Activated T-helper 1 cell treated with Interleukin-2 at 50 U/mL for 16 hours (primary cell): Measurements from ENCODE around the gene PRAMEF10.
"Not testable (repeated sequence)": the region's sequence is repeated elsewhere in the genome, so short reads cannot be mapped to it uniquely, and the experiment has no call there.

Source experiments
- DNase-seq: peaks from one replicate; pipeline ENCODE4 v3.0.0-alpha.2; 2020; ENCODE audit warnings: low read depth

Gene PRAMEF10, protein sequence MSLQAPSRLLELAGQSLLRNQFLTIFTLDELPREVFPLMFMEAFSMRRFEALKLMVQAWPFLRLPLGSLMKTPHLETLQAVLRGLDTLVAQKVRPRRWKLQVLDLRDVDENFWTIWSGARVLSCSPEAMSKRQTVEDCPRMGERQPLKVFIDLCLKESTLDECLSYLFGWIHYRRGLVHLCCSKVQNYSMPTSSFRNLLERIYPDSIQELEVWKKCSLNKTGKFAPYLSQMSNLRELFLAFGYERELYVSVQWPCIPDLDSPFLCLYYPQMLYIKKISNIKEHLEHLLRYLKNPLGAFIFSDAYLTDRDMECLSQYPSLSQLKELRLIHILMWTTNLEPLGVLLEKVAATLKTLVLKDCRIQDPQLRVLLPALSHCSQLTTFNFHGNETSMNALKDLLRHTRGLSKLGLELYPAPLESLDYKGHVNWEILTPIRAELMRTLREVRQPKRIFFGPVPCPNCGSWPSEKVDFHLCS

DNA sequence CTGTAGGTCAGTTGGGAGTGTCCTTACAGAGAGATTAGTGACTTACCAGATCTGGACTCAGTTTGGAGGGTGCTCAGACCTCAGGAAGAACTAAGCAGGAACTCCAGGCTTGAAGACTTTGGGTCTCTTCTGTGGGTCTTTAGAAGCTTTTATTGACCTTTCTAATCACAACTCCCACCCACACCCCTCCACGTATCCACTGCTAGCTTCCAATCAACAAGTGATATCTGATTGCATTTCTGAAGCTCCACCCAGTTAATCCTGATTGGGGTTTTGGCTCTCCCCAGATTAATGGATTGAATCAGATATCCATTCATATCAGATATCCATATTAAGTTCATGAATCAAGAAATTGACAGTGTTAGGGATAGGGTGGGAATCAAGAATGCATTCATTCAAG, at the start of gene PRAMEF10:
Gene PRAMEF10, minus strand, starts transcription at position 101 of the 400 bp plus-strand sequence. CDS start 2,423 bp downstream, outside the sequence.
- DNase-seq: not testable (repeated sequence)

DNA sequence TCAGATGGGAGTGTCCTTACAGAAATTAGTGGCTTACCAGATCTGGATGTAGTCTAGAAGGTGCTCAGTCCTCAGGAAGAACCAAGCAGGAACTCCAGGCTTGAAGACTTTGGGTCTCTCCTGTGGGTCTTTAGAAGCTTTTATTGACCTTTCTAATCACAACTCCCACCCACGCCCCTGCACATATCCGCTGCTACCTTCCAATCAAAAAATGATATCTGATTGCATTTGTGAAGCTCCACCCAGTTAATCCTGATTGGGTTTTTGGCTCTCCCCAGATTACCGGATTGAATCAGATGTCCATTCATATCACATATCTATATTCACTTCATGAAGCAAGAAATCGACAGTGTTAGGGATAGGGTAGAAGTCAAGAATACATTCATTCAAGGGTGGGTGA, 49.4 kb upstream of the PRAMEF10 start, which contains the start of gene PRAMEF6:
Gene PRAMEF6, minus strand, starts transcription at position 101 of the 400 bp plus-strand sequence. CDS start 5,062 bp downstream, outside the sequence.
- not testable (repeated sequence) for DNase-seq

DNA sequence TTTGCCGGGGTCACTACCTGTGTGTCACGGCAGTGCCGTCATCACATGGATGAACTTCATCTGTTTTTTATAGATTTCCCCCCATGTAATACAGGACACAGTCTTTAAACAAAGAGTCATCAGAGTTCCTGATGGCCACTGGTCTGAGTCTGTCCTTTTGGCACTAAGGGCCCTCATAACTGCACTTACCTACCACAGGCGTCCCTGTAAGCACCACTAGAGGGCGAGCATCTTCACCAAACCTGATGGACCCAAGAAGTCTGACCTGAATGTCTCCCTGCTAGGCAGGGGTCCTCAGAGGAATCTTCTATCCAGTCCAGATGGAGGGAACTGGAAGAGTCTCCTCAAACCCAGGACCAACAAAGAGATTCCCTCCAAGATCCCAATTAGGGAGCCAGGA, 26.3 kb upstream of the PRAMEF10 start:
- DNase-seq: not testable (repeated sequence)

GRCh38 chr1:12921749-12922148, 23.7 kb upstream of the PRAMEF10 start:
- DNase-seq: not testable (repeated sequence)

DNA sequence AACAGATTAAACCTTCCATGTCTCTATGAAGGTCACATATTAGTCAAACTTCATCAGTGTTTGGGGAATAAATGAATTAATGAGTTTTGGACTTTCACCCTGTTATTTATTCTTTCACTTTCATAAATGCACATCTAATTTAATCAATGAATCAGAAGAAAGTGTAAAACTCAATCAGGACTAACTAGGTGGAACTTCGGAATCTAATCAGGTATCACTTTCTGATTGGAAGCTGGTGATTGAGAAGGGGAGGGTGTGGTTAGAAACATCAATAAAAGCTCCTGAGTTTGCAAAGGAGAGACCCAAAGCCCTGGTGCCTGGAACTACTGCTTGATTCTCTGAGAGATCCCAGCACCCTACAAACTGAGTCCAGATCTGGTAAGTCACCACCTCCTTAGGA, 18.2 kb upstream of the PRAMEF10 start, which contains the start of gene PRAMEF7:
Gene PRAMEF7, plus strand, starts transcription at position 301 of the 400 bp plus-strand sequence. CDS start 1,083 bp downstream, outside the sequence.
- DNase-seq: not testable (repeated sequence)

DNA sequence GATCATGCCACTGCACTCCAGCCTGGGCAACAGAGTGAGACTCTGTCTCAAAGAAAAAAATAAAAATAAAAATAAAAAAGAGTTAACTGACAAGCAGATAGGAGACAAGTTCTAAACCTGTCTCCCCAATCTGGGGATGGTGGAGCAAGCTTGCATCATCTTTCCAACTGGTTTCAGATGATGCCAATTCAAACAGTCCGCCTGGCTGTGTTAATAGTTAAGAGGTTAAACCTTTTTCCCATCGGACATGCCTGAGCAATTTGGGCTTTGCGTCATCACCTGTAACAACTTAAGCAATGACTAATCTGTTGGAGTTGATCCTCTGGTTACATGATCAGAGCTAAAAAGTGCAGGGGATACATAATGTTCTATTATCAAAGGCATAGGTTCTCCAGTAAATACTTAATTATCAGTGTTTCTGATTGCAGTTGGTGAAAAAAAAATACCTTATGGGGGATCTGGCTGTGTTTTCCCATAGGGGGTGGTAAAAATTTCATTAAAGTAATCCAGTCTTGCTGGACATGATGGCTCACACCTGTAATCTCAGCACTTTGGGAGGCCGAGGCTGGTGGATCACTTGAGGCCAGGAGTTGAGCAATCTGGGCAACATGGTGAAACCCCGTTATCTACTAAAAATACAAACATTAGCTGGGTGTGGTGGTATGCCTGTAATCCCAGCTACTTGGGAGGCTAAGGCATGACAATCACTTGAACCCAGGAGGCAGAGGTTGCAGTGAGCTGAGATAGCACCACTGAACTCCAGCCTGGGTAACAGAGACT, 5.9 kb upstream of the PRAMEF10 start:
- DNase-seq: not testable (repeated sequence)

- not testable (repeated sequence) for DNase-seq
Observed at GRCh38 chr1:12899186-12899585, 1.1 kb upstream of the PRAMEF10 start.

DNA sequence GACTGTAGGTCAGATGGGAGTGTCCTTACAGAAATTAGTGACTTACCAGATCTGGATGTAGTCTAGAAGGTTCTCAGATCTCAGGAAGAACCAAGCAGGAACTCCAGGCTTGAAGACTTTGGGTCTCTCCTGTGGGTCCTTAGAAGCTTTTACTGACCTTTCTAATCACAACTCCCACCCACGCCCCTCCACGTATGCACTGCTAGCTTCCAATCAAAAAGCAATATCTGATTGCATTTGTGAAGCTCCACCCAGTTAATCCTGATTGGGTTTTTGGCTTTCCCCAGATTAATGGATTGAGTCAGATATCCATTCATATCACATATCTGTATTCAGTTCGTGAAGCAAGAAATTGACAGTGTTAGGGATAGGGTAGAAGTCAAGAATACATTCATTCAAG, 12.0 kb downstream of the PRAMEF10 start, which contains the start of gene PRAMEF4:
Gene PRAMEF4, minus strand, starts transcription at position 101 of the 400 bp plus-strand sequence. CDS start 2,807 bp downstream, outside the sequence.
- not testable (repeated sequence) for DNase-seq

- DNase-seq: not testable (repeated sequence)
Observed at GRCh38 chr1:12878453-12878852, 19.6 kb downstream of the PRAMEF10 start.

DNA sequence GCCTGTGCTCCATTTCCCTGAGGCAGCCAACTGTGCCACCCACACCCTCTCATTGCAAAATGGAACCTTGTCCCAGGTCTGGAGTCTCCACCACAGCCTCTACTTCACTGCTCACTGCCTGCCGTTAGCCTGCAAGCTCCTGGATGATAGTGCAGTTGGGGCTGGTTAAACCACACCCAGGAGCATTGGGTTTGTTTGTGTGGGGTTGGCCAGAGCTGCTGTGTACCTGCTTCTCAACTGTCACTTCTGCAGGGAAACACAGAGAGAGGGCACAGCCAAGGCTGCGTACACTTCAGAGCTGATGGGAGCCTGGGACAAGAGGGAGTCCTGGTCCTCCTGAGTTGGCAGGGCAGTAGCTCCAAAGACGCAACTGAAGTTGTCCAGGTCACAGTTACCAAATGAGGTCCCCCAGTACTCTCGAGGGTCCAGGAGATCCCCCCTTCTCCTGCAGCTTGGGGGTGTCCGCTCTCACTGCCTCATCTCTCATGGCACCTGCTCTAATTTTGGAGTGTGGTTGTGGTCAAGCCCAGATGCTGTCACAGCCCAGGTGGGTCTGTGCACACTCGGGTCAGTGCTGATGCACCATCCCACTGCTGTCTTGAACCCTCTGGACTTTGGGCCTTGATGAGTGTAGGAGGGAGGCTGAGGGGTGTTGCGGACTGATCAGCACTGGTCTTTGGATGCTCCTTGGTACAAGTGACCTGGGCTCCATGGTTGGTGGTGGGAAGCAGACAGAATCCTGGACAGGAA, 34.8 kb downstream of the PRAMEF10 start:
- DNase-seq: not testable (repeated sequence)

- not testable (repeated sequence) for DNase-seq
Observed at GRCh38 chr1:12856786-12857185, 41.3 kb downstream of the PRAMEF10 start, which contains the start of gene PRAMEF2. Gene PRAMEF2 (plus strand): TSS chr1:12857086. CDS start chr1:12859010, 1,924 bp downstream.

- DNase-seq: no peak
Observed at GRCh38 chr1:12851779-12852178, 46.3 kb downstream of the PRAMEF10 start.

DNA sequence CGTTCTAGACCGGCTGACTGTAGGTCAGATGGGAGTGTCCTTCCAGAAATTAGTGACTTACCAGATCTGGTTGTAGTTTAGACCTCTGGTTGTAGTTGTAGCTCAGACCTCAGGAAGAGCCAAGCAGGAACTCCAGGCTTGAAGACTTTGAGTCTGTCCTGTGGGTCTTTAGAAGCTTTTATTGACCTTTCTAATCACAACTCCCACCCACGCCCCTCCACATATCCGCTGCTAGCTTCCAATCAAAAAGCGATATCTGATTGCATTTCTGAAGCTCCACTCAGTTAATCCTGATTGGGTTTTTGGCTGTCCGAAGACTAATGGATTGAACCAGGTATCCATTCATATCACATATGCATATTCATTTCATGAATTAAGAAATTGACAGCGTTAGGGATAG, 49.5 kb downstream of the PRAMEF10 start, which contains the start of gene HNRNPCL1:
Gene HNRNPCL1, minus strand, starts transcription at position 101 of the 400 bp plus-strand sequence. CDS start 431 bp downstream, outside the sequence.
- DNase-seq: not testable (repeated sequence)
